K562 (cell line): Measurements from ENCODE around the gene C3orf70. TPM values are rescaled to one million over a fixed set of nuclear protein-coding genes. Genes with fewer than 3 reads are reported as not detected.
A peak's percentile ranks its signal among the peaks of the same experiment; 100 is the strongest.

ENCODE experiments used
- ATF7 ChIP-seq: fragments of 450-650 bp; IDR thresholded peaks from 2 replicates; pipeline ENCODE4 v1.7.1; 2014; ENCODE audit warnings: mild to moderate bottlenecking, moderate library complexity
- CGGBP1 ChIP-seq: fragments of 250-450 bp; sonication (Bioruptor Pico); IDR thresholded peaks from 2 replicates; pipeline ENCODE4 v1.9.0; 2021; ENCODE audit warnings: mild to moderate bottlenecking
- CREM ChIP-seq: IDR thresholded peaks from 2 replicates; pipeline ENCODE4 v1.6.1; 2014; ENCODE audit warnings: antibody characterized with exemption, low read depth
- CTCF ChIP-seq, 3 experiments: IDR thresholded peaks in 2 of 3; conservative IDR thresholded peaks in 1 of 3; 2 replicates each; pipeline ENCODE4 v1.5.1; 2011 to 2012; ENCODE audit warnings: low read length in 3 of 3, mild to moderate bottlenecking in 3 of 3, control low read depth in 2 of 3, improper control_type of control experiment in 1 of 3, inconsistent platforms in 1 of 3, low read depth in 1 of 3, mixed read lengths in 1 of 3, moderate library complexity in 1 of 3; ENCODE audit not compliant: insufficient read depth in 2 of 3
- EHMT2 ChIP-seq: fragments of 450-650 bp; IDR thresholded peaks from 2 replicates; pipeline ENCODE4 v1.6.1; 2018; ENCODE audit warnings: antibody characterized with exemption
- ETV1 ChIP-seq: fragments of 450-650 bp; conservative IDR thresholded peaks from 2 replicates; pipeline ENCODE4 v1.6.1; 2016; ENCODE audit warnings: missing genetic modification characterization, control low read depth, low read depth, missing compliant biosample characterization
- KAT8 ChIP-seq: fragments of 450-650 bp; IDR thresholded peaks from 2 replicates; pipeline ENCODE4 v1.6.1; 2016; ENCODE audit warnings: low read depth, mild to moderate bottlenecking
- L3MBTL2 ChIP-seq: fragments of 450-650 bp; IDR thresholded peaks from 2 replicates; pipeline ENCODE4 v1.6.1; 2016; ENCODE audit warnings: mild to moderate bottlenecking, moderate library complexity
- NRF1 ChIP-seq, 2 experiments: fragments of 450-650 bp; IDR thresholded peaks in 1 of 2; conservative IDR thresholded peaks in 1 of 2; 2 replicates each; pipeline ENCODE4 v1.6.1; 2014; ENCODE audit warnings: mild to moderate bottlenecking in 2 of 2
- PPARD ChIP-seq: fragments of 250-450 bp; sonication (Bioruptor Pico); IDR thresholded peaks from 2 replicates; pipeline ENCODE4 v1.8.0; 2022; ENCODE audit warnings: inconsistent platforms, mild to moderate bottlenecking, moderate library complexity
- RCOR1 ChIP-seq, 2 experiments: IDR thresholded peaks; 2 replicates each; pipeline ENCODE4 v1.6.1; 2012; ENCODE audit warnings: low read depth in 2 of 2, low read length in 2 of 2, borderline replicate concordance in 1 of 2, improper control_type of control experiment in 1 of 2
- XRCC4 ChIP-seq: IDR thresholded peaks from one replicate; pipeline ENCODE4 v1.6.1; 2011; ENCODE audit not compliant: insufficient read depth, insufficient read length; ENCODE audit errors: extremely low read depth
- ZNF280B ChIP-seq: fragments of 250-450 bp; sonication (Bioruptor Pico); IDR thresholded peaks from 2 replicates; pipeline ENCODE4 v1.5.1; 2021; ENCODE audit warnings: mild to moderate bottlenecking
- polyA plus RNA-seq, 8 experiments: library from polyadenylated mRNA; depleted of rRNA in 4 of 8; stranded (reverse) in 5 of 8; unstranded in 3 of 8; fragments of >200 nt; fragmentation: Nextera tagmentation in 2 of 8; fragmentation: Illumina TruSeq in 1 of 8; extraction: Ambion mirVana in 2 of 8; extraction: Trizol in 1 of 8; gene quantifications; 2 replicates each; pipeline versions ENCODE4 v1.2.1 to v1.2.3, GENCODE V29; 2011 to 2014; ENCODE audit warnings: inconsistent platforms in 1 of 8, missing spikeins in 1 of 8
- total RNA-seq, 7 experiments: library from RNA; depleted of rRNA in 6 of 7; stranded (reverse); fragments of >200 nt in 6 of 7; fragmentation: Illumina TruSeq in 2 of 7; extraction: Trizol in 2 of 7; gene quantifications; 2 replicates each; pipeline versions ENCODE4 v1.2.1 to v1.2.3, GENCODE V29; 2011 to 2021; ENCODE audit warnings: low replicate concordance in 1 of 7
- TF ChIP-seq, protein P1 (sequence below), 2 experiments: fragments of 450-650 bp in 1 of 2; sonication (generic) in 1 of 2; formaldehyde crosslinking in 1 of 2; IDR thresholded peaks; 2 replicates each; pipeline versions ENCODE4 v1.7.1 to v1.9.0; 2016 to 2022; ENCODE audit warnings: inconsistent platforms in 1 of 2, mild to moderate bottlenecking in 1 of 2, missing genetic modification reagents in 1 of 2

The C3orf70 gene
- total and polyA plus RNA-seq, 9 of the 15 experiments (the other 6 are each of a cell fraction or from before 2014, with no cell fraction given) = 0.01 to 0.04 (median 0.03) TPM; not detected in 6

GRCh38 chr3:185070491-185071286 lies 82.2 kb downstream of the C3orf70 start (continued):
- TF ChIP-seq ZNF280B (CRISPR knock-in tag) = no peak
- no peak for TF ChIP-seq EHMT2
- no peak for TF ChIP-seq XRCC4
- no peak for TF ChIP-seq ATF7
- peak; percentile 87 for TF ChIP-seq ETV1
- TF ChIP-seq CGGBP1 = no peak
- 0 out of 2 replicates have a peak, but pooled peaks have one; percentile 19 for TF ChIP-seq L3MBTL2
- no peak for TF ChIP-seq KAT8
- 0 out of 4 replicates have a peak, but pooled peaks of 1 of the 2 experiments have one; percentile 17 for TF ChIP-seq RCOR1 (IDR thresholded peaks at IDR 0.05; ENCODE audit: borderline replicate concordance in 1 of 2, low read depth in 2 of 2, low read length in 2 of 2)
- TF ChIP-seq CTCF (IDR thresholded peaks at IDR 0.05 in 2 of 3, conservative IDR thresholded peaks at IDR 0.05 in 1 of 3; ENCODE audit: insufficient read depth in 2 of 3, low read depth in 1 of 3, low read length in 3 of 3) = peak; percentile 56 to 73 (median 63)
- peak; percentile 17 to 32; a peak in 1 of 4 replicates for TF ChIP-seq NRF1 (conservative IDR thresholded peaks at IDR 0.05 in 1 of 2, IDR thresholded peaks at IDR 0.05 in 1 of 2)
- TF ChIP-seq PPARD (CRISPR knock-in tag) = no peak
- TF ChIP-seq, protein P1, sequence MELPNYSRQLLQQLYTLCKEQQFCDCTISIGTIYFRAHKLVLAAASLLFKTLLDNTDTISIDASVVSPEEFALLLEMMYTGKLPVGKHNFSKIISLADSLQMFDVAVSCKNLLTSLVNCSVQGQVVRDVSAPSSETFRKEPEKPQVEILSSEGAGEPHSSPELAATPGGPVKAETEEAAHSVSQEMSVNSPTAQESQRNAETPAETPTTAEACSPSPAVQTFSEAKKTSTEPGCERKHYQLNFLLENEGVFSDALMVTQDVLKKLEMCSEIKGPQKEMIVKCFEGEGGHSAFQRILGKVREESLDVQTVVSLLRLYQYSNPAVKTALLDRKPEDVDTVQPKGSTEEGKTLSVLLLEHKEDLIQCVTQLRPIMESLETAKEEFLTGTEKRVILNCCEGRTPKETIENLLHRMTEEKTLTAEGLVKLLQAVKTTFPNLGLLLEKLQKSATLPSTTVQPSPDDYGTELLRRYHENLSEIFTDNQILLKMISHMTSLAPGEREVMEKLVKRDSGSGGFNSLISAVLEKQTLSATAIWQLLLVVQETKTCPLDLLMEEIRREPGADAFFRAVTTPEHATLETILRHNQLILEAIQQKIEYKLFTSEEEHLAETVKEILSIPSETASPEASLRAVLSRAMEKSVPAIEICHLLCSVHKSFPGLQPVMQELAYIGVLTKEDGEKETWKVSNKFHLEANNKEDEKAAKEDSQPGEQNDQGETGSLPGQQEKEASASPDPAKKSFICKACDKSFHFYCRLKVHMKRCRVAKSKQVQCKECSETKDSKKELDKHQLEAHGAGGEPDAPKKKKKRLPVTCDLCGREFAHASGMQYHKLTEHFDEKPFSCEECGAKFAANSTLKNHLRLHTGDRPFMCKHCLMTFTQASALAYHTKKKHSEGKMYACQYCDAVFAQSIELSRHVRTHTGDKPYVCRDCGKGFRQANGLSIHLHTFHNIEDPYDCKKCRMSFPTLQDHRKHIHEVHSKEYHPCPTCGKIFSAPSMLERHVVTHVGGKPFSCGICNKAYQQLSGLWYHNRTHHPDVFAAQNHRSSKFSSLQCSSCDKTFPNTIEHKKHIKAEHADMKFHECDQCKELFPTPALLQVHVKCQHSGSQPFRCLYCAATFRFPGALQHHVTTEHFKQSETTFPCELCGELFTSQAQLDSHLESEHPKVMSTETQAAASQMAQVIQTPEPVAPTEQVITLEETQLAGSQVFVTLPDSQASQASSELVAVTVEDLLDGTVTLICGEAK (IDR thresholded peaks at IDR 0.05) = 0 out of 2 replicates have a peak, but pooled peaks have one; percentile 20
- TF ChIP-seq, protein P1 (CRISPR knock-in tag; IDR thresholded peaks at IDR 0.05) = no peak
- 0 out of 2 replicates have a peak, but pooled peaks have one; percentile 22 for TF ChIP-seq CREM
